HFFc6 (cell line): Measurements from ENCODE around the gene ADAR. TPM values are rescaled to one million over a fixed set of nuclear protein-coding genes. Genes with fewer than 3 reads are reported as not detected.

Experiments used
- DNase-seq: peaks from one replicate; pipeline ENCODE4 v3.0.0-alpha.2; 2018
- H3K27ac Mint-ChIP-seq: 2 replicates; pipeline ENCODE4 v1.8.0; 2020; ENCODE audit warnings: mild to moderate bottlenecking, mixed read lengths
- H3K27me3 Mint-ChIP-seq: 2 replicates; pipeline ENCODE4 v1.8.0; 2021; ENCODE audit warnings: mild to moderate bottlenecking, moderate library complexity, mixed read lengths; ENCODE audit not compliant: insufficient read depth
- H3K36me3 Mint-ChIP-seq: 2 replicates; pipeline ENCODE4 v1.8.0; 2021; ENCODE audit warnings: low read depth, mixed read lengths
- H3K4me1 Mint-ChIP-seq: 2 replicates; pipeline ENCODE4 v1.8.0; 2020; ENCODE audit warnings: low read depth, mixed read lengths
- H3K4me3 Mint-ChIP-seq: 2 replicates; pipeline ENCODE4 v1.8.0; 2020; ENCODE audit warnings: mild to moderate bottlenecking, moderate library complexity, mixed read lengths
- H3K9me3 Mint-ChIP-seq: 2 replicates; pipeline ENCODE4 v1.8.0; 2020; ENCODE audit warnings: mild to moderate bottlenecking, mixed read lengths
- CTCF ChIP-seq: fragments of 200-600 bp; sonication (generic); IDR thresholded peaks from 2 replicates; pipeline ENCODE4 v1.5.0; 2021; ENCODE audit warnings: antibody characterized with exemption, mild to moderate bottlenecking
- total RNA-seq, 6 experiments: library from RNA; stranded (reverse); fragmentation: NEBNext Ultra II Directional; extraction: Animal tissue kit (Norgen Biotek cat#: 25700); gene quantifications; 2 replicates in 1 of 6; 3 replicates in 5 of 6; pipeline ENCODE4 v1.2.3, GENCODE V29; 2021

Gene ADAR
- total RNA-seq, 6 experiments from 2014 or later = 122 to 136 (median 126) TPM

- peaks cover 40% of the 10 kb centered on the region for H3K4me1 Mint-ChIP-seq
- no peaks in the 10 kb centered on the region for H3K9me3 Mint-ChIP-seq
- no peak overlapping the region for H3K27ac Mint-ChIP-seq
- TF ChIP-seq CTCF = no peak
- no peaks in the 10 kb centered on the region for H3K27me3 Mint-ChIP-seq
- peaks cover 10% of the 10 kb centered on the region; the same call in 1 of the 2 replicates for H3K36me3 Mint-ChIP-seq
- DNase-seq = no peak
- no peak overlapping the region for H3K4me3 Mint-ChIP-seq
These were observed 13.9 kb upstream of the ADAR start for GRCh38 chr1:154621875-154622274.

GRCh38 chr1:154620751-154621150, 12.8 kb upstream of the ADAR start:
- peaks cover 34% of the 10 kb centered on the region for H3K4me1 Mint-ChIP-seq

GRCh38 chr1:154619181-154619948, 11.4 kb upstream of the ADAR start:
- DNase-seq = no peak
- Mint-ChIP-seq H3K4me3 (no peak overlapping the region), H3K4me1 (peaks cover 22% of the 10 kb centered on the region), H3K27ac (no peak overlapping the region), H3K27me3 (no peaks in the 10 kb centered on the region), H3K9me3 (no peaks in the 10 kb centered on the region), H3K36me3 (peaks cover 10% of the 10 kb centered on the region; the same call in 1 of the 2 replicates)
- TF ChIP-seq CTCF = no peak

More at GRCh38 chr1:154620751-154621150, 12.8 kb upstream of the ADAR start:
- no peak overlapping the region for H3K4me3 Mint-ChIP-seq
- no peaks in the 10 kb centered on the region for H3K27me3 Mint-ChIP-seq
- no peak overlapping the region for H3K27ac Mint-ChIP-seq
- no peak for DNase-seq
- peaks cover 10% of the 10 kb centered on the region; the same call in 1 of the 2 replicates for H3K36me3 Mint-ChIP-seq
- no peaks in the 10 kb centered on the region for H3K9me3 Mint-ChIP-seq
- TF ChIP-seq CTCF = no peak

- H3K27ac Mint-ChIP-seq = no peak overlapping the region
- no peak overlapping the region for H3K4me3 Mint-ChIP-seq
- H3K27me3 Mint-ChIP-seq = no peaks in the 10 kb centered on the region
- peaks cover 2% of the 10 kb centered on the region; the same call in 1 of the 2 replicates for H3K36me3 Mint-ChIP-seq
- DNase-seq = no peak
- H3K4me1 Mint-ChIP-seq = peaks cover 6% of the 10 kb centered on the region; the same call in 1 of the 2 replicates
- H3K9me3 Mint-ChIP-seq = no peaks in the 10 kb centered on the region
- no peak for TF ChIP-seq CTCF
These were observed 8.8 kb upstream of the ADAR start for GRCh38 chr1:154616659-154617345.

GRCh38 chr1:154615411-154615810, 7.4 kb upstream of the ADAR start:
- H3K9me3 Mint-ChIP-seq = no peaks in the 10 kb centered on the region
- H3K4me3 Mint-ChIP-seq = no peak overlapping the region
- peaks cover 6% of the 10 kb centered on the region; the same call in 1 of the 2 replicates for H3K4me1 Mint-ChIP-seq
- H3K27me3 Mint-ChIP-seq = no peaks in the 10 kb centered on the region
- no peak for DNase-seq
- TF ChIP-seq CTCF = no peak
- no peaks in the 10 kb centered on the region for H3K36me3 Mint-ChIP-seq
- H3K27ac Mint-ChIP-seq = no peak overlapping the region
